Astrocyte of the hippocampus (primary cell): ENCODE data around the gene ACADL.

Source experiments
- DNase-seq: peaks from one replicate; pipeline ENCODE4 v3.0.0; 2011; ENCODE audit warnings: low read depth, low spot score

ACADL gene

DNA sequence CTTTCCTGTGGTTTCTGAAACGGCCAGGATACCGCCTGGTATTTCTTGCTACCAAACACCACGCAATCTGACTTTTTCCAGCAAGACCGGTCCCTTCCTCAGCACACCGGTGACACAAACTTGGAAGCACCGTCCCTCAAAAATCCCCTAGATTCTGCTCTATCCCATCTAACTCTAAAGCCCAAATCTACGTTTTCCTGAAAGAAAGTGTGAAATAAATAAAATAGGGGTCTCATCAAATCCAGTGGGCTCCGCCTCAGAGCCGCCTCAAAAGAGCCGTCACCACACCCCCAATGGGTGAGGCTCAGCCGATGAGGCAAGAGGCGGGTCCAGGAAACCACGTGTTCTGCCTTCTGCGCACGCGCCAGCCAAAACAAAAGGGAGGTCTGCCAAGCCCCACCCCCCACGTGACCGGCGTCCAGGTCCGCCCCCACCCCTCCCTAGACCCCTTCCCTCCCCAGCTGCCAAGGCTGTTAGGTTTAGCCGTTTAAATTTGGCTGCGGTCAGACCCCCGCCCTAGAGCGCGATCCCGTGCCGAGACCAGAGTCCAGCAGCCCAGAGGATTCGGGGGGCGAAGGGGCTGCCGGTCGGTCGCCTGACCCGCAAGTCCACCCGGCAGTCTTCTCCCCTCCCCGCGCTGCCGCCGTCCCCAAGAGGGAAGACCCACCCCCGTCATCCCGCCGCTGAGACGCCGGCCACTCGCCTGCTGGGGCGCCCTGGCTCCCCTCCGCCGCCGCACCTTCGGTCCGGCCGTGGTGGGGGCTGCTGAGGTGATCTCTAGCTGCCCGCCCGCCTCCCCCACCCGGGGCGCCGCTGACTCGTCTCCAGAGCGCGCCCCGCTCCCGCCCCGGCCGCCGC lies 54.6 kb downstream of the ACADL start:
- peak; percentile 98 for DNase-seq

DNA sequence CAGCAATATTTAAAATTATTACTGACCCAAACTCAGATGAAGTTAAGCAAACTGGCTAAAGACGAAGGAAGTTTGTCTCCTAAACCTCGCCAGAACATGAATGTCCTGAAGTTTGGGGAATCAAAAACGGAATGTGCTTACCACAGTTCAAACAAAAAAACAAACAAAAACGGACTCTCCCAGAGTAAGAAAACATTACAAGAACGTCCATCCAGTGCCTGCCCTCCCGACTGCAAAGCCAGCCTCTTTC lies 55.1 kb downstream of the ACADL start:
- DNase-seq: no peak

DNA sequence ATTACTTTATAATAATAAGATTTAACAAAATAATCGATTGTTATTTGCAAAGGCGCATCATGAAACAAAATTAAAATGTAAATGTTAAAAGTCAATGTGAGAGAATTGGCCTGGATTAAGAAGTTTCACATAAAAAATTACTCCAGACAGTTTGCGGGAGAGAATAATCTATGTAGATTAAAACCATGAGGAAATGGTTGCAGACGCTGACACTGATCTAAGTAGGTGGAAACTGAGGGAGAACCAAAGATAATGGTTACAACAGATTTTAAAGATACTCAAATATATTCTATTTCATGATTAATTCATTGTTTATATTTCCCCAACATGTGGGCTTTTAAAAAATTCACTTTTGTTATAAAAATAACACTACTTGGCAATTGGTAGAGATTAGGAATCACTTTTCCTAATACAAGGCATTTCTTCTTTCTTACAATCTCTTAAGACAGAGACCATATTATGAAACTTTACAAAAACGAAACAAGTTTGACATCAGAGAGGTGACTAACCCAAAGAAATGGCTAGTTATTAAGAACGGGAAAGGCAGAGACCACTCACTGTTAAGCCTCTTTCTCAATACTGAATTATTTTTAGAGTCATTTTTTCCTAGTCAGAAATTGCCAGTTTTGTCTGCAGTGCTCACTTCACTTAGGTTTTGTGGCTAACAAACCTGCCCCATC lies 55.6 kb downstream of the ACADL start:
- no peak for DNase-seq

DNA sequence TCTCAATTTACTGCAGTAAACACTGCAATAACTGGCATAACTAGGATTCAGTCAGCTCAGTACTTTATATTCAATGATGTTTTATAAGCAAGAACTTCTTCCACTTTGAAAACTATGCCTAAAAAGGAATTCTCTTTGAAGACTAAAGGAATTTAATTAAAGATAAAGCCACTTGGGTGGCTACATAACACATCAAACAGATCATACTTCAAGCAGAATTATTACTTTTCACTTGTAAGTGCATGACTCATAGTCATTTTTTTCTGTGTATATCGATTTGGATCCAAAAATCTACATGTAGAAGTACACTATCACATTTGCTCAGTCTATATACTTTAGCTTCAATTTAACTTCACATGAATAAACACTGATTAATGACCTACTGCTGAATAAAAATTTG lies 58.0 kb downstream of the ACADL start:
- peak; percentile 12 for DNase-seq

DNA sequence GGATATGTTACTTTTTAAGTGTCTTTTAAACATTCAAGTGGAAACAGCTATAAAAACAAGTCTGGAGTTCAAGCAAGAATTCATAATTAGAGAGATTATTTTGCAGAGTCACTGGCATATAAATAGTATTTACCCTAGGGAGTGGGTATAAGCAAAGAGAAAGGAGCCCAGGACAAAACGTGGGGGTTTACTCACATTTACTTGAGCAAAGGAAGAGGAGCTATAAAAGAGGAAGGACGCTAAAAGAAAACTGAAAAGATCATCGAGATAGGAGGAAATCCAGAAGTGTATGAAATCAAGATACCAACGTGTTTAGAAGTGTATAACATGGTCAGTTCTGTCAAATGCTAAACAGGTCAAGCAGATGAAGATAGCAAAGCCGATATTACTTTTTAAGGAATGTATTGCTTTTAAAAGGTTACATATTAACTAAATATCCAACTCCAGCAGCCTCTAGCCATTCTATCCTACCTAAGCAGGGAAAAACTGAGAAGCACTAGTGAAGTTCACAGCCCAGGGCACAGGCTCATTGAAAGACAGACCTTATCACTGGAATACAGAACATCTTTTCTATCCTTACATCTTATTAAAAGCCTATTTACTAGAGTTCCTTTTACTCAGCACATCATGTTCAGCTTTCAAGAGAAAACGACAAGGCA lies 62.7 kb downstream of the ACADL start:
- no peak for DNase-seq

DNA sequence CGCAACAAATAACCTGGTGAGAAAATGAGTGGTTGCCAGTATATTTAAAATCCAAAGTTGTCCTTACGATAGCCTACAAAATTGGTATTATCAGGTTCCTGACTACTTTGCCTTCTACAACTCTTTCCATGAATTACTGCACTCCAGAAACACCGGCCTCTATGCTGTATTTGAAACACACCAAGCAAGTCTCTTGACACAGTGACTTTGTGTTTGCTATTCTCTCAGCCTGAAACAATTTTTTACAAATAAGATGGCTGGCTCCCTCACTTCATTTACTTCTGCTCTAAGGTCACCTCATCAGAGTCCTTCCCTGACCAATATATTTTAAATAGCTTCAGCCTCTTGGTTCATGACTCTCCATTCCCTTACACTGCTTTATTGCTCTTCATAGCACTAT lies 66.2 kb downstream of the ACADL start:
- DNase-seq: no peak

DNA sequence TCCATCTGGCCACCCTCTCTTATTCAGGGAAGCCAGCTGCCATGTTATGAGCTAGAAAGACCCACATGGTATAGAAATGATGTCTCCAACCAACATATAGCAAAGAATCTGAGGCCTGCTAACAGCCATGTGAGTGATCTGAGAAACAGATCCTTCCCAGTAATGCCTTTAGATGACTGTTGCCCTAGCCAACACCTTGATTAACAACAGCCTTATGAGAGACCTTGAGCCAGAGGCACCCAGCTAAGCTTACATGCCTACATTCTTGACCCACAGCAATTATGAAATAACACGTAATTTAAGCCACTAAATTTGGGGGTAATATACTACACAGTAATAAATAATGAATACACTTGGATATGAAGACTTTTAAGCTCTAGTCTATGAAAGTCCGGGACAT lies 67.0 kb downstream of the ACADL start:
- DNase-seq: no peak

DNA sequence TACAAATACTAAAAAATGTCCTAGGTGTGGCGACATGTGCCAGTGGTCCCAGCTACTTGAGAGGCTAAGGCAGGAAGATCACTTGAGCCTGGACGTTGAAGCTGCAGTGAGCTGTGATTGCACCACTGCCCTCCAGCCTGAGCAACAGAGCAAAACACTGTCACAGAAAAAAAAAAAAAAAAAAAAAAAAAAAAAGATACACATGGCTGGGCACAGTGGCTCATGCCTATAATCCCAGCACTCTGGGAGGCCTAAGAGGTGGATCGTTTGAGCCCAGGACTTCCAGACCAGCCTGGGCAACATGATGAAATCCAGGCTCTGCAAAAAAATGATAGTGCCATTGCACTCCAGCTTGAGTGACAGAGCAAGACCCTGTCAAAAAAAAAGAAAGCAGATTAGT lies 67.7 kb downstream of the ACADL start:
- no peak for DNase-seq

DNA sequence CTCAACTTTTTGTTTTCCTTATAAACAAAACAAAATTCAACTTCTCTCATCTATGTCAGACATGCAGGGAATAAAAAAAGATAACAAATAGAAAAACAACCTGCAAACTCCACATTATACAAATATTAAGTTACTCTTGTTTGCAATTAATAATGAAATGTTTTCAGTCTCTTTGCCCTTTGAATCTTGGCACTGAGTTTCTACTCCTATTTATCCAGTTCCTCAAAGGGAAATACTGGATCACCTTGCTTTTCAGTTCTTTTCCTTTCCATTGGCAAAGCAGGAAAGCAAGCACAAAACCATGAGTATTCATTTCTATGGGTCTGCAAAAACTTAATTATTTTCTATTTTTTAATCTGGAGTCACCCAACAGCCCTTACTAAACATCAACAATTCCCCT lies 77.6 kb downstream of the ACADL start:
- no peak for DNase-seq
